ENCODE data around the gene SMG6.

- TF ChIP-seq CREB1 (IDR thresholded peaks at IDR 0.05; ENCODE audit: low read depth) (no peak), MAX (IDR thresholded peaks at IDR 0.05) (no peak), ZBTB7A (IDR thresholded peaks at IDR 0.05; ENCODE audit: low read depth) (no peak), CEBPB (IDR thresholded peaks at IDR 0.05) (no peak), FOXM1 (IDR thresholded peaks at IDR 0.05; ENCODE audit: borderline replicate concordance, low read depth) (no peak), EGR1 (IDR thresholded peaks at IDR 0.05) (no peak), TAF1 (IDR thresholded peaks at IDR 0.05; ENCODE audit: low read depth) (no peak)
These were observed 259.8 kb downstream of the SMG6 start for GRCh38 chr17:2043785-2044184.

All from Ishikawa (cell line).